Peyer's patch (tissue), 4 donors: ENCODE results near the gene SMAP2. TPM values are rescaled to one million over a fixed set of nuclear protein-coding genes. Genes with fewer than 3 reads are reported as not detected.
"Not testable (repeated sequence)": the region's sequence is repeated elsewhere in the genome, so short reads cannot be mapped to it uniquely, and the experiment has no call there.

ENCODE experiments used
- DNase-seq, 3 donors: peaks; one replicate each; pipeline ENCODE4 v3.0.0-alpha.2; 2017 to 2019
- H3K27ac ChIP-seq, 4 donors: fragments of 200-600 bp; sonication (generic); one replicate each; pipeline ENCODE4 v1.5.1; 2016 to 2019
- H3K27me3 ChIP-seq, 2 donors: fragments of 200-600 bp; sonication (generic); one replicate each; pipeline ENCODE4 v1.5.1; 2019
- H3K36me3 ChIP-seq, 3 donors: fragments of 200-600 bp; sonication (generic); one replicate each; pipeline ENCODE4 v1.5.1; 2016 to 2019
- H3K4me1 ChIP-seq, 4 donors: fragments of 200-600 bp; sonication (generic); one replicate each; pipeline ENCODE4 v1.5.1; 2016 to 2019
- H3K4me3 ChIP-seq, 4 donors: fragments of 200-600 bp; sonication (generic); 1 replicate in 3 of 4; 2 replicates in 1 of 4; pipeline ENCODE4 v1.5.1; 2016 to 2019; ENCODE audit warnings: mild to moderate bottlenecking in 1 of 4
- H3K9me3 ChIP-seq, 4 donors: fragments of 200-600 bp; sonication (generic); one replicate each; pipeline ENCODE4 v1.5.1; 2016 to 2019; ENCODE audit warnings: mild to moderate bottlenecking in 1 of 4
- CTCF ChIP-seq, 6 experiments: fragments of 450-650 bp in 4 of 6; fragments of 200-600 bp in 2 of 6; sonication (generic) in 1 of 6; IDR thresholded peaks; one replicate each; pipeline ENCODE4 v1.5.1; 2017 to 2019; ENCODE audit warnings: antibody characterized with exemption in 6 of 6, mild to moderate bottlenecking in 3 of 6, moderate library complexity in 1 of 6
- POLR2A ChIP-seq, 2 donors: fragments of 450-650 bp; IDR thresholded peaks; one replicate each; pipeline ENCODE4 v1.5.1; 2017; ENCODE audit warnings: antibody characterized with exemption in 2 of 2, mild to moderate bottlenecking in 2 of 2, moderate library complexity in 2 of 2
- total RNA-seq, 4 donors: library from RNA; depleted of rRNA; stranded (reverse); fragments of >200 nt; gene quantifications; one replicate each; pipeline ENCODE4 v1.1.0, GENCODE V29; 2016

Gene SMAP2
- 100 to 1,000 TPM in 1 of 4 donors, 10 to 100 TPM in 3; 24.7 to 170 (median 33.7) TPM for total RNA-seq

- peak; percentile 97 to 98 (median 97) for DNase-seq
- H3K27me3 ChIP-seq = no peaks in the 10 kb centered on the region
- no peaks in the 10 kb centered on the region for H3K9me3 ChIP-seq
- peak within 1 kb of the TSS; percentile 93 to 100 (median 96) for H3K4me3 ChIP-seq
- peaks cover 0 to 21% (median 2%) of the 10 kb centered on the region in 4 donors for H3K4me1 ChIP-seq
- H3K36me3 ChIP-seq = no peaks in the 10 kb centered on the region
- peak within 1 kb of the TSS; percentile 95 to 100 (median 98) for H3K27ac ChIP-seq
- TF ChIP-seq POLR2A (IDR thresholded peaks at IDR 0.05) (peak; percentile 67 to 86), CTCF (IDR thresholded peaks at IDR 0.05) (no peak)
Measured at GRCh38 chr1:40373323-40374283, at the start of gene SMAP2. Gene SMAP2 (plus strand): TSS chr1:40373727. CDS start chr1:40374121, 394 bp downstream.

DNA sequence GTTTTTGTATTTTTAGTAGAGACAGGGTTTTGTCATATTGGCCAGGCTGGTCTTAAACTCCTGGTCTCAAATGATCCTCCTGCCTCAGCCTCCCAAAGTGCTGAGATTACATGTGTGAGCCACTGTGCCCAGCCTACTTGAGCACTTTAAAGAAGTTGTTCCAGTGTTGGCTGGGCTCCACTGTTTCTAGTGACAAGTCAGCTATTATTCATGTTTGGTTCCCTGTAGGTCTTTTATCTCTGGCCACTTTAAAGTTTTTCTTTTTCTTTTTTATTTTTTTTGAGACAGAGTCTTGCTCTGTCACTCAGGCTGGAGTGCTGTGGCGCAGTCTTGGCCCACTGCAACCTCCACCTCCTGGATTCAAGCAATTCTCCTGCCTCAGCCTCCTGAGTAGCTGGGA lies 42.1 kb upstream of the SMAP2 start:
- not testable (repeated sequence) for H3K4me3 ChIP-seq, H3K9me3 ChIP-seq, H3K27ac ChIP-seq, H3K4me1 ChIP-seq, H3K27me3 ChIP-seq, H3K36me3 ChIP-seq
- peak in 1 of 3 donors; percentile 2 for DNase-seq

- Histone ChIP-seq H3K9me3 (no peaks in the 10 kb centered on the region), H3K27me3 (no peaks in the 10 kb centered on the region), H3K4me1 (peaks cover 0 to under 1% (median 0%) of the 10 kb centered on the region in 4 donors), H3K4me3 (no peak overlapping the region), H3K27ac (no peak overlapping the region), H3K36me3 (no peaks in the 10 kb centered on the region)
- TF ChIP-seq CTCF (IDR thresholded peaks at IDR 0.05) = no peak
- TF ChIP-seq POLR2A (IDR thresholded peaks at IDR 0.05) = no peak
- DNase-seq = no peak
Measured at GRCh38 chr1:40332695-40333094, 40.8 kb upstream of the SMAP2 start.

- TF ChIP-seq CTCF (IDR thresholded peaks at IDR 0.05) (no peak), POLR2A (IDR thresholded peaks at IDR 0.05) (no peak)
- Histone ChIP-seq H3K9me3 (no peaks in the 10 kb centered on the region), H3K27ac (peak overlapping the region in 1 of 4 donors; percentile 69), H3K36me3 (no peaks in the 10 kb centered on the region), H3K27me3 (no peaks in the 10 kb centered on the region), H3K4me3 (no peak overlapping the region), H3K4me1 (peaks cover 0 to 5% (median 4%) of the 10 kb centered on the region in 4 donors)
- peak in 1 of 3 donors; percentile 62 for DNase-seq
Measured at GRCh38 chr1:40337443-40337842, 36.1 kb upstream of the SMAP2 start.

DNA sequence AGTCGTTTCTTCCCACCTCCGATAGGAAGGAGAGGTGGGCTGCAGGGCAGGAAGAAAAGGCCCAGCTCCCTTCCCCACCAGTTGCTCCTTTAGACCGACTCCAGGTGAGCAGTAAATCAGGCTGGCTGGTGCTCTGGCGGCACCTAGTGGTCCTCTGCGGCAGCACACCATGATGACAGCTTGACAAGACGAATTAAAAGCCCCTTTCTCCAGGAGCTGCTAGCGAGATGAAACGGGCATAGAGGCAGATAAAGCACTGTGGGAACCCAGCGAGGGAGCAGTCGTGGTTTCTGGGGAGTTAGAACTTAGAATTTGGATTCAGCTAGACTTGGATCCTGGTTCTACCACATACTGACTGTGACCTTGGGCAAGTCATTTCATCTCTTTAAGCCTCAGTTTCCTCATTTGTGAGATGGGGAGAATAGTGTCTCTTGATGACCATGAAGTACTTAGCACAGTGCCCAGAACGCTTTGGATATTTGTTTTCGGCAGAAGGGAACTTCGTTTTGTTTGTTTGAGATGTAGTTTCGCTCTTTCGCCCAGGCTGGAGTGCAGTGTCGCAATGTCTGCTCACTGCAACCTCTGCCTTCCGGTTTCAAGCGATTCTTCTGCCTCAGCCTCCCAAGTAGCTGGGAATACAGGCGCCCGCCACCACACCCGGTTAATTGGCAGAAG lies 34.6 kb upstream of the SMAP2 start:
- peak; percentile 87 to 96 (median 89) for DNase-seq
- Histone ChIP-seq H3K36me3 (no peaks in the 10 kb centered on the region), H3K27ac (peak overlapping the region in 1 of 4 donors; percentile 59), H3K4me1 (peaks cover 0 to 5% (median 4%) of the 10 kb centered on the region in 4 donors), H3K27me3 (no peaks in the 10 kb centered on the region), H3K9me3 (no peaks in the 10 kb centered on the region), H3K4me3 (peak overlapping the region in 1 of 4 donors; percentile 23)
- TF ChIP-seq POLR2A (IDR thresholded peaks at IDR 0.05) = no peak
- peak; percentile 95 to 99 (median 98) for TF ChIP-seq CTCF (IDR thresholded peaks at IDR 0.05)
